HG02884 (cell line): ENCODE data around the gene KCNK18.
A peak's percentile ranks its signal among the peaks of the same experiment; 100 is the strongest.

ENCODE experiments used
- ATAC-seq: cut with Tn5 transposase; IDR thresholded peaks from one replicate; pipeline ENCODE4 v1.9.1; 2021; ENCODE audit warnings: mild to moderate bottlenecking, moderate library complexity; ENCODE audit not compliant: unreplicated experiment

Gene KCNK18

DNA sequence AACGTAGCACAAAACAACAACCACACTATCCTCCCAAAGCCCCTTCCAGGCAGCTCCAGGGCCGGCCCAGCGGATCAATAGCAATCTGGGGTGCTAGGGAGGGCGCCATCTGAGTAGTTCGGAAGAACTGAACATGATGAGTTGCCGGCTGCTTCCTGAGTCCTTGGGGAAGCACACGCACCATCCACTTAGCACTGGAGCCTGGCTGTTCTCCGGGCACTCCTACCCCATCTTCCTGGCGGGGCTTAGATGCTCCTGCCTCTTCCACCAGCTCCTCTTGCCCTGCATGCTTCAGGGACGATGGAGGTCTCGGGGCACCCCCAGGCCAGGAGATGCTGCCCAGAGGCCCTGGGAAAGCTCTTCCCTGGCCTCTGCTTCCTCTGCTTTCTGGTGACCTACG, at the start of gene KCNK18:
Gene KCNK18 (plus strand): TSS at position 301 of the 400 bp plus-strand sequence. CDS start 0 bp downstream, at position 301.
- no peak for ATAC-seq

GRCh38 chr10:117148284-117148683, 49.0 kb upstream of the KCNK18 start:
- no peak for ATAC-seq

DNA sequence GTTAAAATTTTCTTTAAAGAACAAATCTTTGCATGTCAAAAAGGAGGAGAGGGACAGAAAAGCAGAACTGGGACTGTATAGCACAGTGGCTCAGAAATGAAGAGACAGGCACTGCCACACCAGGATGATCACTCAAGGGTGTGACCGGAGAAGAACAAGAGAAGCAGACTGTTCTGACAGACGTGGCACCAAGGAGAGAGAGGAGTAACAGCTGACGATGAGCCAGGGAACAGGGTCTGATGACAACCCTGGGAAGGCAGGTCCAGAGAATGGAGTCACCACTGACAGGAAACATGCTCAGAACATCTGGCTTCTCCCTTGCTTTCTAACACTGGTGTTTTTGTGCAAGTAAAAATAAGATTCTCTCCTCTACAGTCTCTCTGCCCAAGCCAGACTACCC, 44.6 kb upstream of the KCNK18 start:
- no peak for ATAC-seq

DNA sequence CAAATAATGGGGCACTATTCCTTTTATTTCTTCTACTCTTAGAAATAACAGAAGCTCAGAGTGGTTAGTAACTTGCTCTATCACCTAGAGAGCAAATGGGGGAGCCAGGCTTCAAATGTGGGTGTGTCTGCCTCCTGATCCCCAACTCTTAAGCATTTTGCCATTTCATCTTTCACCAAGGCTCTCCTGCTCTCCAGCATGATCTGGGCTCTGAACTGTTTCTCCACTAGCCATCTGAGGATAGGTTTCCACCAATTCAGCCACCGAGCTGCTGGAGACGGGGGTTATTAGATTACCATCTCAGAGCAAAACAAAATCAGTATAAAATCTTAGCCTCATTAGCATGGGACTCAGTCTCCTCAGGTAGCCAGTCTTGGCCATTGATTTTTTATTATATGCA, 39.0 kb upstream of the KCNK18 start:
- no peak for ATAC-seq

GRCh38 chr10:117159390-117159789, 37.9 kb upstream of the KCNK18 start:
- no peak for ATAC-seq

- ATAC-seq = no peak
Observed at GRCh38 chr10:117160567-117160966, 36.7 kb upstream of the KCNK18 start.

DNA sequence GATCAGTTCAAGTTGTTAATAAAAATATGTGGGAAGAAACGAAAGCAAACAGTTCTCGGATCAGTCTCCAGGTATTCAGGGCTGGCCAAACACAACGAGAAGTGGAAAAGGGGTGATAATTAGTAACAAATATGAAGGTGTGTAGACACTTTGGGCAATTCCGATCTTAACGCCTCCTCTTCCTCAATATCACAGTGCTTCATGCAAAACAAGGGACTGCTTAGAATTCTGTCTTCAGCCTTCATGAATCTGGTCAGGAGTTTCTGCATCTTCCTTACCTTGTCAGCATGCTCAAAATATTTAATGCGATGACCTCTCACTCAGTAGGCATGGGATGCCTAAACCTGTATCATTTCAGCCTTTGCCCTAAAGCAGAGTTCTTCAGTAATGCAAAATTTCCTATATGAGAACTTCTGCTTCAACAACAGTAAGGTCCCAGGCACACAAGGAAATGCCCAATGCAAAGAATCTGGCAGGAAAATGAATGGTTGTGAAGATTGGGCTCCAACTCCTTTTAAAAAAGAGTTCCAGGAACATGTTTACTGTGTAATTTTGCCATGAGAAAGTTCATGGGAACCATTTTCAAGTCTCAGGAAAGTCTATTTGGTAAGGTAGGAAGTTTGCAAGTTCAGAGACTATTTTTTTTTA, 35.8 kb upstream of the KCNK18 start:
- no peak for ATAC-seq

DNA sequence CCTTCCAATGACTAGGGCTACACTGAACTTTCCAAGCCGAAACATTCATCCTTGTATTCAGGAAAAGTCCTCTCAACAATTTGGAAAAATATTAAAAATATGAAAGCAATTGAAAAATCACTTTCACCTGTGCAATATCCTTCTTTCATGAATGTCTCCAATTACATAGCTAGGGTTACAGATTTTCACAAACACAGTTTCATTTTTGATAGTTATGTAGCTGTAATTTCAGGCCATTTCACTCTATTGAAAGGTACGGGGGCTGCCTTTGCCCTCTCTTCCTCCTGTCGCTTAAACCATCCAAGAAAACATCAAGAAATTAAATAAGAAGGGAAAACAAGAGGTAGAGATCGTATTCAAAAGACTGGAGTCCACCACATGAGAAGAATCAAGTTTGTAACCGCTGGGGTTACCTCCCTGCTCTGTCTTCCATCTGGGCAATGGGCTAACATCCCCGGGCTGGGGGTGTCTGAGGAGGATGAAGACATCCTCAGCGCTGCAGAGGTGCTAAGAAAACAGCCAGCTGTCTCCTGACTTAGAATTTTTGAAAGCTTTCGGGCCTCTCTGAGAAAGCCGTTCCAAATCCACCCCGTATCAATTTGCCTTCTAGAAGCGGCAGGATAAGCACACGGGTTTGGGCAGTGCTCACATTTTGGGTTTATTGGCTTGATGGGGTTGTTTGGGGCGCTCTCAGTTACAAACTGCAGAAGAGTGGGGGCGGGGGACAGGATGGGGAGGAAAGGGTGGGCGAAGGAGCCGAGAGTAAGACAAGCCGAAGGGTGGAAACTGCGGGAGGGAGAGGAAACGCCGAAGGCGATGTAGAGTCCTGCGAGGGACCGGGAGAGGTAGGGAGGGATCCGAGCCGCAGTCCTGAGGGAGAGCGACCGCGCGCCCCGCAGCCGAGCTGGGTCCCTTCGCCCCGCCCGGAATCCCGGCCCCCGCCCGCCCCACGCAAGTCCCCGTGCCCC, 34.9 kb upstream of the KCNK18 start:
- no peak for ATAC-seq

DNA sequence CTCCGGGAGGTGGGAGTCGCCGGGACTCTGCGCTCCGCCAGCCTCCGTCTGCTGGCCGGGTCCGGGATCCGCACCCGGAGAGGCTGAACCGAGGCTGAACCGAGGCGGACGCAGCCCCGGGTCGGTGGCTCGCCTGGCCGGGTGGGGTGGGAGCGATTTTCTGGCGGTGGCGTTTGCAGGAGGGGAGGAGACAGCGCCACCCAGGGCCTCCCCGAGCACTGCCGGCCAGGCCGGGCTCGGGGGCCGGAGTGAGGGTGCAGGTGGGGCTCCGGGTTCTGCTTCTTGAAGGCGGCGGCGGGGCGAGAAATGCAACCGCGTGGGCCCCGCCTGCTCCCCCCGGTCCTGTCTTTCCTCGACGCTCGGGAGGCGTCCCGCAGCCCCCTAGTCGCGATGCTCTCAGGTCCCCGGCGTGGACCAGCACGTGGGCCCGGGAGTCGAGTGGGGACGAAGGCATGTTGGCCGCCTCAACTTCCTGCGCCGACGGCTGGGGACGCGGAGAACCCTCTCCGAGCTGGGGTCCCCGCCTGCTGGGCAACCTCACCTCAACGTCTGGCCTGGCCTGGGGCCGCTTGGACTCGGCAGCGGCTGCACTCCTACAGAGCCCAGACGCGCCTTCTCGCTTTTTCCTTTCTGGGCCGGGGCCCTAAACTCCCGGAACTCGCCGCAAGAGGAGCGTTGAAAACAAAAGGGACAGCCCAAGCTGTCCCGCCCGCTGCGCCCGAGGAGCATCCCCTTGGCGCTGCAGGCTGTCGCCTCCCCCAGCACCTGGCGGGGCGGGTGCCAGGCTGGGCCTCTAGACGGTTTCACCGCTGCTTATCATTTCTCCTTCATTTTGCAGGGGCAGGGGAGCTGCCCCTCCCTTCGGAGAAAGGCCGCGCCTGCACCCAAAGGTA, 34.0 kb upstream of the KCNK18 start:
- no peak for ATAC-seq

DNA sequence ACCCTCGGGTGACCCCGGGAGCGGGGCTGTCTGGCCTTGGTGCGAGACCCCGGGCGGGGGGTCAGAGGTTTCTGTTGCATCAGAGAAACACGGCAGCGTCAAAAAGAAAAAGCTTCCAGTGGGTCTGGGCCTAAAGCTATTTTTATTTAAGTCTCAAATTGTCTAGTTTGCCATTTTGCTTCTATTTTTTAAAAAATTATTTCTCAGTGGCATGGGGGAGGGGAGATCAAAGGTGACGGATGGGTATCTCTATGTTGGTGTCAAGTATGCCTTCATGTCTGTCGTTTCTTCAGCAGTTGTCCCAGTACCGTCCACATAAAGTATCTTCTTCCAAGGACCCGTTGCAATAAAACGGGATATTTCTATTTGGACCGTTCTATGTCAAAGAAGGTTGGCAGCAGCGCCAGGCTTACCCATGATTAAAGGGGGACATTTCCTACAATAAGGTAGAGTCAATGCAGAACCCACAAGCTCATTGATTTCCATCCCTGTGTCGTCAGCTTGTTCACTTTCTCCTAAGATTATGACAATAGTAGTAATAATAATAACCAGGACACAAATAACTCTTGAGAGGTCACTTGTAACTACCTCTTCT, 33.2 kb upstream of the KCNK18 start:
- no peak for ATAC-seq

- no peak for ATAC-seq
Observed at GRCh38 chr10:117164592-117165537, 32.4 kb upstream of the KCNK18 start.

GRCh38 chr10:117165538-117166417, 31.5 kb upstream of the KCNK18 start:
- ATAC-seq = no peak

DNA sequence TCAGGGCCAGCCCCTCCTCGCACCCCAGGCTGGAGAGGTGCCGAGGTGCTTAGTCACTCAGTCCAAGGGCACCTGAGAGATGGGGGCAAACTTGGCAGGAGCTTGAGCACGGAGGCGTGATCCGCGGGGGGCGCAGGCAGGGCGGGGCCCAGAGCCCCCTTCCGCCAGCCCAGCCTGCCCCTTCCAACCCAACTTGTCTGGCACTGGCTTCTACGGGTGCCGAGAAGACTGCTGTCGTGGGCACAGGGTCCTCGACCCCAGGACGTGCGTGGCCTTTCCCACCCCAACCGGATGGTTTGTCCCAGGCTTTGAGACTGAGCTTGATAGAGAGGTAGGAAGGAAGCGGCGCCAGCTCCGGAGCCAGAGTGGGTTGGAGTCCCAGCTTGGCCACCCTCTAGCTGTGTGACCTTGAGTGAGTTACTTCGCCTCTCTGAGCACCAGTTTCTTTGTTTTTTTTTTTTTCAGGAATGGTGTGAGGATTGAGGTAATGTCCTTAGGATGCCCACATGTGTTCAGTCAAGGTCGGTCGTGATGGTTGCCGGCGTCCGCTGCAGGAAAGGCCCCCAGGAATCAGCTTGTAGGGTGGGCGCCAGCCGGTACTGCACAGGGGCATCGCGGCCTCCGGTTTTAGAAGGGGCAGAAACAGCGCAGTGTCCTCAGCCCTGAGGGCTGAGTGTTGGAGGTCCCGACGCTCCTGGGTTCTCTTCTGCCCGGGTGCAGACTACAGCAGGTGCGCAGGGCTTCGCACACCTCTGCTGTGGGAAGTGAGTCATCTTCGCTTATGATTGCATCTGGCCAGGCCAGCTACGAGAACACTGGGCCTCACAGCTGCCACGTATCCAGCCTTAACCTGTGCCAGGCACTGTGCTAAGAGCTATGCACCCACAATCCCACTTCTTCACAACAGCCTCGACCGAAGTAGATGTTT, 30.6 kb upstream of the KCNK18 start:
- no peak for ATAC-seq

- ATAC-seq = no peak
Observed at GRCh38 chr10:117167346-117167788, 29.9 kb upstream of the KCNK18 start.

GRCh38 chr10:117167789-117168674, 29.3 kb upstream of the KCNK18 start:
- peak; percentile 84 for ATAC-seq

DNA sequence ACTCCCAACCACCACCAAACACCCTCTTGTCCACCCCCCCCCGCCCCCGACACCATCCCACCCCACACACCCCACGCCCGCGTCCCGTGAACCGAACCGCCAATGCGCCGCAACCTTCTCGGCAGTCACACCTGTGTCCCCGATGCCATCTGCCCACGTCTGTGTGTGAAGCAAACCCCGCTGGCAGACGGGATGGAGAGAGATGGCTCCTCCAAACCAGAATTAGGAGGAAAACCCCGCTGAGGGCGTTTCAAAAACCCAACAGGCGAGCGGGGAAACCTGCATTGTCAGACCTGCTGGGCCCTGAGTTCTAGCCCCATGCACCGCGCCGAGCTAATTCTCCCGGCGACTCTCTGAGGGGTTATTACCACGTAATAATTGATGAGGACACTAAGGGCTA, 28.6 kb upstream of the KCNK18 start:
- no peak for ATAC-seq
